ENCODE measurements around the gene DNAJB13. TPM values are rescaled to one million over a fixed set of nuclear protein-coding genes. Genes with fewer than 3 reads are reported as not detected.

Gene DNAJB13
- total RNA-seq, 1 donor from 2014 or later, result not detected

DNA sequence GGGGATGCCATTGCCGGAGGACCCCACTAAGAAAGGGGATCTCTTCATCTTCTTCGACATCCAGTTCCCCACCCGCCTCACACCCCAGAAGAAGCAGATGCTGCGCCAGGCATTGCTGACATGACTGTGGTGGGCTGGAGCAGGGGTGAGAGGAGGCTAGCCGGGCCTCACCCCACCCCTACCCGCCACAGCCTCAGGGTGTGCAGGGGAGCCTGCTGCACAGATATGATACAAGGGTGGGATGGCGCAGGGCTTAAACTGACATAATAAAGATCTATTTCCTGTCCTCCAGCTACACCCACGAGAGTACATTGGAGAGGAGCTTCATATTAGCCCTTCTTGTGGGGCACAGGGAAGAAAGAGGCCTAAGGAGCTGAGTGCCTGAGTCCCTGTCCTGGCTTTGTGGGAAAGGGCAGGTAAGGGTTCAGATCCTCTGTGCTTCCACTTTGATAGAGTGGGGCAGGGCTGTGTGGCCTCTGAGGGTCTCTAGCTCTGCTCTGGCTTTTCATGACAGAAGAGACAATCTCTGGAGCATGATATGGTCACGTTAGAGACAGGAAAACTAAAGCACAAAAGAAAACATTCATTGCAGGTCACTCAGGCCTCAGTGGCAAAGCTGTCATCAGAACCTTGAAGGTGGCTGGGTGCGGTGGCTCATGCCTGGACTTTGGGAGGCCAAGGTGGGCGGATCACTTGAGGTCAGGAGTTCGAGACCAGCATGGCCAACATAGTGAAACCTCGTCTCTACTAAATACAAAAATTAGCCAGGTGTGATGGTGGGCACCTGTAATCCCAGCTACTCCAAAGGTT, 19.4 kb downstream of the DNAJB13 start:
- no peak overlapping the region for H3K4me3 ChIP-seq
- H3K9me3 ChIP-seq, result no peaks in the 10 kb centered on the region
- TF ChIP-seq, protein P1, sequence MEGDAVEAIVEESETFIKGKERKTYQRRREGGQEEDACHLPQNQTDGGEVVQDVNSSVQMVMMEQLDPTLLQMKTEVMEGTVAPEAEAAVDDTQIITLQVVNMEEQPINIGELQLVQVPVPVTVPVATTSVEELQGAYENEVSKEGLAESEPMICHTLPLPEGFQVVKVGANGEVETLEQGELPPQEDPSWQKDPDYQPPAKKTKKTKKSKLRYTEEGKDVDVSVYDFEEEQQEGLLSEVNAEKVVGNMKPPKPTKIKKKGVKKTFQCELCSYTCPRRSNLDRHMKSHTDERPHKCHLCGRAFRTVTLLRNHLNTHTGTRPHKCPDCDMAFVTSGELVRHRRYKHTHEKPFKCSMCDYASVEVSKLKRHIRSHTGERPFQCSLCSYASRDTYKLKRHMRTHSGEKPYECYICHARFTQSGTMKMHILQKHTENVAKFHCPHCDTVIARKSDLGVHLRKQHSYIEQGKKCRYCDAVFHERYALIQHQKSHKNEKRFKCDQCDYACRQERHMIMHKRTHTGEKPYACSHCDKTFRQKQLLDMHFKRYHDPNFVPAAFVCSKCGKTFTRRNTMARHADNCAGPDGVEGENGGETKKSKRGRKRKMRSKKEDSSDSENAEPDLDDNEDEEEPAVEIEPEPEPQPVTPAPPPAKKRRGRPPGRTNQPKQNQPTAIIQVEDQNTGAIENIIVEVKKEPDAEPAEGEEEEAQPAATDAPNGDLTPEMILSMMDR (IDR thresholded peaks at IDR 0.05), result no peak
- H3K27me3 ChIP-seq, result no peaks in the 10 kb centered on the region
- H3K27ac ChIP-seq, result no peak overlapping the region
- intact Hi-C loops (cut with DNase I), result no loop called here
- H3K4me1 ChIP-seq, result no peaks in the 10 kb centered on the region
- peaks cover 0 to 7% of the 10 kb centered on the region in 2 donors for H3K36me3 ChIP-seq
- no peak for DNase-seq (ENCODE audit: low spot score in 2 of 2)

DNA sequence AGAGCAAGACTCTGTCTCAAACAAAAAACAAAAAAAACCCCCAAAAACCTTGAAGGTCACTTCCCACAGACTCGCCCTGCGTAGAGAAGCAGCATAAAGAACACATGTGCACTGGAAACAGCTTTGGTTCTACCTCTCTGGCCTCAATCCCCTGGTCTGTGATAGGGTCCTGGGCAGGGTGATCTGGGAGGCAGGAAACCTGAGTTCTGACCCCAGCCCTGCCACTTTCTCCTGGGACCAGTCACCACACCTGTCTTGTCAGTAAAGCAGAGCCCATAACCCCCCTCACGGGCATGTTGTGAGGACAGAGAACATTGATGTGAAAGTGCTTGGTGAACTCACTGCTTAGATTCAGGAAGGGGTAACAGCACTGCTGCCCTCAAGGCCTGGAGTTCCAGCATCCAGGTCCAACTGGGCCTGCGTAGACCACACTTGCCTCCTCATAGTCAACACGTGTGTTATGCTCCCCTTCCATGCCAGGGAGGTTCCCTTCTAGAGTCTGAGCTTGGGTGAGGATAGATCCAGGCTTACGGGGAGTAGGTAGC, 20.4 kb downstream of the DNAJB13 start:
- TF ChIP-seq, protein P1 (IDR thresholded peaks at IDR 0.05), result no peak
- Histone ChIP-seq H3K27ac (no peak overlapping the region), H3K4me3 (no peak overlapping the region), H3K9me3 (no peaks in the 10 kb centered on the region), H3K27me3 (no peaks in the 10 kb centered on the region), H3K36me3 (peaks cover 5 to 17% of the 10 kb centered on the region in 2 donors), H3K4me1 (no peaks in the 10 kb centered on the region)
- no peak for DNase-seq (ENCODE audit: low spot score in 2 of 2)
- intact Hi-C loops (cut with DNase I), result no loop called here

DNA sequence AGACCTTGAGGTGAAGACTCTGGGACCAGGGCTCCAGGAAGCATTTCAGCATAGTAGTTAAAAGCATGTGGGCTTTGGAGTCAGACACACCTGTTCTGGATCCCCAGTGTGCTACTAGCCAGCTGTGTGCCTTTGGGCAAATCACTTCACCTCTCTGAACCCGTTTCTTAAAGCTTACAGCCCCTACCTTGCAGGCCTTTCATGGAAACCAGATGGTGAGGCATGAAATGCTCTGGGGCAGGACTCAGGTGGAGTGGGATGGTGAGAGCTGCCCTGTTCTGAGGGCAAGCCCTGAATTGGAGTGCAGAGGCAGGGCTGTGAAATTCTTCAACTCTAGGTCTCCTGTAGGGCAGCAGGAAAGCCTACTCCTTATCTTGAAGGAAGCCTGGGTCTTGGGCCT, 21.4 kb downstream of the DNAJB13 start:
- TF ChIP-seq, protein P1 (IDR thresholded peaks at IDR 0.05), result no peak
- intact Hi-C loops (cut with DNase I), result no loop called here
- H3K4me3 ChIP-seq, result no peak overlapping the region
- H3K27ac ChIP-seq, result no peak overlapping the region
- peaks cover 10 to 26% of the 10 kb centered on the region in 2 donors for H3K36me3 ChIP-seq
- H3K27me3 ChIP-seq, result no peaks in the 10 kb centered on the region
- no peaks in the 10 kb centered on the region for H3K9me3 ChIP-seq
- no peaks in the 10 kb centered on the region for H3K4me1 ChIP-seq
- peak in 1 of 2 donors; percentile 35 for DNase-seq (ENCODE audit: low spot score in 2 of 2)

DNA sequence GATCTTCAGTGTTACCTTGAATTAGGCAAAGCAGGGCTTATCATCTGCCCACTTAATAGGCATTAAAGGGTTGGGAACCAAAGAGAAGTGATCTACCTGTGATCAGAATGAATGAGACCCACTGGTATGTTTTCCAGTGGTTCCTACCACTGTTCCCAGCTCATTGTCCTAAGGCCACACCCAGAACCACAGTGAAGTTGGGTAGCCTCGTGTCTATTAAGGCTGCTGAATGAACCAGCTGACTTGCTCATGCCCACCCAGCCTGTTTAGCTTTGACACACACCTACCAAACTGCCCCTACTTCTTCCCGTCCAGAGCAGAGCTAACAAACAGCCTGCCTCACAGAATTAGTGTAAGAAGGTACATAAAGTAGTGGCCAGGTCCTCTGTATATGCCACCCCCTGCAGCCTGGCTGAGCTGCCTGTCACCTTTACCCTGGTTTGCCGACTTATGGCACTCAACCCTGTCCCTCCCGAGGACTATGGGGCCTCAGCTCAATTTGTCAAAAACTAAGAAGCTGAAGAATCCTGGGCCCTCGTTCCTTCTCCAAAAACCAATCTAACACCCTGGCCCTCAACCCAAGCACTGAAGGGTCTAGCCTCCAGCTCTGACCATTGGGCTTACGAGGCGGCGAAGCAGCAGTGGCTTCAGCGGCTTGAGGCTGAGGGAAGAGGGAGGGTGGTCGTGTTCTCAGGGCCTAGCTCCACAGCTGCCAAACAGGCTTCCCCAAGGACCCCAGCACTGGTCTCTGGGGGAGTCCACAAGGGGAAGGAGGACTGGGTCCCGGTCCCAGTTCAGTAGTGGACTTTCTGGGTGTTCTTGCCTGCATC, 22.0 kb downstream of the DNAJB13 start:
- Histone ChIP-seq H3K27me3 (no peaks in the 10 kb centered on the region), H3K27ac (no peak overlapping the region), H3K9me3 (no peaks in the 10 kb centered on the region), H3K4me1 (no peaks in the 10 kb centered on the region), H3K4me3 (no peak overlapping the region), H3K36me3 (peaks cover 14 to 32% of the 10 kb centered on the region in 2 donors)
- DNase-seq (ENCODE audit: low spot score in 2 of 2), result peak in 1 of 2 donors; percentile 51
- TF ChIP-seq, protein P1 (IDR thresholded peaks at IDR 0.05), result no peak
- intact Hi-C loops (cut with DNase I), result no loop called here

DNA sequence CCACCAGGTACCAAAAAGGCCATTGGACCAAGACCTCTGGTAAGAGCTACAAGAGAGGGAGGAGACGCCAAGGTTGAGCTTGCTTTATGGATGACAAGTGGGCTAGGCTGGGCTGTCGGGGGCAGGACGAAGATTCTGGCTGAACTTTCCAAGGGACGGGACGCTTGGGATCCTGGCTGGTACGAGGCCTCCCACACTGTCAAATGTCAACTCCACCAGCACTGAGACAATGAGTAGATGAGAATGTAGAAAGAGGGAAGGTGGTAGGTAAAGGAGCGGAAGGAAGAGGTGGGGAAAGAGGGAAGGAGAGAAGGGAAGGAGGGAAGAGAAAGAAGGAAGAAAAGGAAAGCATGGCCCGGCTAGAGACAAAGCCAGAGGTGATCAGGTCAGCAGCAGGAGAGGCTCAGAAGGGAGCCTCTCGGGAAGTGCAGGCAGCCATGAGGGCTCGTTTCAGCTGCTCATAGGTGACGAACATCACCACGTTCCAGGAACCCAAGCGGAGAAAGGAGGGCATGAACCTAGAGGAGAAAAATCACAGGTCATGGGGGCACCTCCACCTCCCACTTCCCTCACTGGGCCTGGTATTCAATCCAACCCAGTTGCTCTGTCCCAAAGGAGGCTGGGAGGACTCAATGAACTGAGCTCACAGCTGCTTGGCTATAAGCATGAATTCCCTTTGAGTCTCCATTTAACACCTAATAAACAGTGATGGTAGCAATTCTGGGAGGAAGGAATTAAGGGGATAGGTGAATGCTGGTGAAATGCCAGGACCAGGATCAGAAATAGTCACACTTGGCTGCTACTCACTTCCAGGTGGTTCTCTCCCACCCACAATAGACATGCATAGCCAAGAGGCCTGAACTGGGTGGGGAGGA, 24.0 kb downstream of the DNAJB13 start:
- TF ChIP-seq, protein P1 (IDR thresholded peaks at IDR 0.05), result no peak
- intact Hi-C loops (cut with DNase I), result no loop called here
- Histone ChIP-seq H3K9me3 (no peaks in the 10 kb centered on the region), H3K4me1 (no peaks in the 10 kb centered on the region), H3K36me3 (peaks cover 17 to 38% of the 10 kb centered on the region in 2 donors), H3K27ac (no peak overlapping the region), H3K4me3 (no peak overlapping the region), H3K27me3 (no peaks in the 10 kb centered on the region)
- peak in 1 of 2 donors; percentile 47 for DNase-seq (ENCODE audit: low spot score in 2 of 2)

All from ascending aorta (tissue), 2 donors.